ENCODE data around the gene CCNA1. TPM values are rescaled to one million over a fixed set of nuclear protein-coding genes. Genes with fewer than 3 reads are reported as not detected.

CCNA1 gene
- 11.3 and 12.8 TPM in 2 replicates for total RNA-seq

GRCh38 chr13:36432106-36432544, at the start of gene CCNA1:
CCNA1 (plus strand) TSS chr13:36432495; CDS start chr13:36433057, 562 bp downstream.

Other genes starting within 250 kb of the CCNA1 start
- gene SOHLH2, start 217.9 kb upstream of the CCNA1 start, total RNA-seq: 0.28 TPM in 1 of 2 replicates, not detected in the other
- 1.3 and 2.8 TPM in 2 replicates for gene CCDC169, start 134.7 kb upstream of the CCNA1 start, total RNA-seq
- 69.2 and 101 TPM in 2 replicates for gene SPART, start 86.1 kb upstream of the CCNA1 start, total RNA-seq
- not detected in 2 replicates for gene SERTM1, start 241.5 kb downstream of the CCNA1 start, total RNA-seq

All from regular cardiac myocyte (primary cell).